GM18870 (cell line): Measurements from ENCODE around the gene PIK3C2A.
"Not testable (repeated sequence)": the region's sequence is repeated elsewhere in the genome, so short reads cannot be mapped to it uniquely, and the experiment has no call there.

Experiments
- ATAC-seq: cut with Tn5 transposase; IDR thresholded peaks from one replicate; pipeline ENCODE4 v1.9.1; 2021; ENCODE audit warnings: moderate library complexity; ENCODE audit not compliant: unreplicated experiment

The PIK3C2A gene, protein sequence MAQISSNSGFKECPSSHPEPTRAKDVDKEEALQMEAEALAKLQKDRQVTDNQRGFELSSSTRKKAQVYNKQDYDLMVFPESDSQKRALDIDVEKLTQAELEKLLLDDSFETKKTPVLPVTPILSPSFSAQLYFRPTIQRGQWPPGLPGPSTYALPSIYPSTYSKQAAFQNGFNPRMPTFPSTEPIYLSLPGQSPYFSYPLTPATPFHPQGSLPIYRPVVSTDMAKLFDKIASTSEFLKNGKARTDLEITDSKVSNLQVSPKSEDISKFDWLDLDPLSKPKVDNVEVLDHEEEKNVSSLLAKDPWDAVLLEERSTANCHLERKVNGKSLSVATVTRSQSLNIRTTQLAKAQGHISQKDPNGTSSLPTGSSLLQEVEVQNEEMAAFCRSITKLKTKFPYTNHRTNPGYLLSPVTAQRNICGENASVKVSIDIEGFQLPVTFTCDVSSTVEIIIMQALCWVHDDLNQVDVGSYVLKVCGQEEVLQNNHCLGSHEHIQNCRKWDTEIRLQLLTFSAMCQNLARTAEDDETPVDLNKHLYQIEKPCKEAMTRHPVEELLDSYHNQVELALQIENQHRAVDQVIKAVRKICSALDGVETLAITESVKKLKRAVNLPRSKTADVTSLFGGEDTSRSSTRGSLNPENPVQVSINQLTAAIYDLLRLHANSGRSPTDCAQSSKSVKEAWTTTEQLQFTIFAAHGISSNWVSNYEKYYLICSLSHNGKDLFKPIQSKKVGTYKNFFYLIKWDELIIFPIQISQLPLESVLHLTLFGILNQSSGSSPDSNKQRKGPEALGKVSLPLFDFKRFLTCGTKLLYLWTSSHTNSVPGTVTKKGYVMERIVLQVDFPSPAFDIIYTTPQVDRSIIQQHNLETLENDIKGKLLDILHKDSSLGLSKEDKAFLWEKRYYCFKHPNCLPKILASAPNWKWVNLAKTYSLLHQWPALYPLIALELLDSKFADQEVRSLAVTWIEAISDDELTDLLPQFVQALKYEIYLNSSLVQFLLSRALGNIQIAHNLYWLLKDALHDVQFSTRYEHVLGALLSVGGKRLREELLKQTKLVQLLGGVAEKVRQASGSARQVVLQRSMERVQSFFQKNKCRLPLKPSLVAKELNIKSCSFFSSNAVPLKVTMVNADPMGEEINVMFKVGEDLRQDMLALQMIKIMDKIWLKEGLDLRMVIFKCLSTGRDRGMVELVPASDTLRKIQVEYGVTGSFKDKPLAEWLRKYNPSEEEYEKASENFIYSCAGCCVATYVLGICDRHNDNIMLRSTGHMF (N-terminal part only)

GRCh38 chr11:17207317-17208256, at the start of gene PIK3C2A:
Gene PIK3C2A (minus strand): TSS chr11:17207986. CDS start chr11:17169741, 38,245 bp downstream.
- peak; percentile 85 for ATAC-seq

DNA sequence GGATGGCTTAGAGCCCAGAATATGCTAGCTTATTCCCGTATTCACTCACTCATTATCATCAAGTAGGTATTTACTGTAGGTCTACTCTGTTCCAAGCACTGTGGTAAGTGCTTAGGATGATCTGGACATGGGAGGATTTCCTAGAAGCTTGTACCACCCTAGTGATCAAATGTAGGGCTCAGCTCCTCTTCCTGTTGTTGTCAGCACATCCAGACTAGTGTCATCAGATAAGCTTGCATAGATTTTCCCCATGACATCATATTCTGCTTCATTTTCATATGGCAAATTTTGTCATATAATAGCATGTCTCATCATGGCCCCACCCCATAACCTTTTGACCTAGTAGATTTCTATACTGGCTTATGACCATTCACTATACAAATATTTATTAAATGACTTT, 49.4 kb upstream of the PIK3C2A start:
- ATAC-seq, result no peak

- no peak for ATAC-seq
Measured at GRCh38 chr11:17256512-17256911, 48.7 kb upstream of the PIK3C2A start.

DNA sequence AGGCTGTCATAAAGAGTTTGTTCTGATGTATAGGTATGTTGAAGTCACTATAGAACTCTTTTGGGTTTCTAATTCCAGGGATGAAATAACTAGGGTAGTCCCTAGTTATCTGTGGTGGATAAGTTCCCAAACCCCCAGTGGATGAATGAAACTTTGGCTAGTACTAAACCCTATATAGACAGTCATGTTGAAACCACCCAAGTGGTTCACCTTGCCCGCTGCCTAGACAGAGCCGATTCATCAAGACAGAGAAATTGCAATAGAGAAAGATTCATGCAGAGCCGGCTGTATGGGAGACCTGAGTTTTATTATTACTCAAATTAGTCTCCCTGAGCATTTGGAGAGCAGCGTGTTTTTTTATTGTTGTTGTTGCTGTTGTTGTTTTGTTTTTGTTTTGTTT, 44.9 kb upstream of the PIK3C2A start:
- no peak for ATAC-seq

DNA sequence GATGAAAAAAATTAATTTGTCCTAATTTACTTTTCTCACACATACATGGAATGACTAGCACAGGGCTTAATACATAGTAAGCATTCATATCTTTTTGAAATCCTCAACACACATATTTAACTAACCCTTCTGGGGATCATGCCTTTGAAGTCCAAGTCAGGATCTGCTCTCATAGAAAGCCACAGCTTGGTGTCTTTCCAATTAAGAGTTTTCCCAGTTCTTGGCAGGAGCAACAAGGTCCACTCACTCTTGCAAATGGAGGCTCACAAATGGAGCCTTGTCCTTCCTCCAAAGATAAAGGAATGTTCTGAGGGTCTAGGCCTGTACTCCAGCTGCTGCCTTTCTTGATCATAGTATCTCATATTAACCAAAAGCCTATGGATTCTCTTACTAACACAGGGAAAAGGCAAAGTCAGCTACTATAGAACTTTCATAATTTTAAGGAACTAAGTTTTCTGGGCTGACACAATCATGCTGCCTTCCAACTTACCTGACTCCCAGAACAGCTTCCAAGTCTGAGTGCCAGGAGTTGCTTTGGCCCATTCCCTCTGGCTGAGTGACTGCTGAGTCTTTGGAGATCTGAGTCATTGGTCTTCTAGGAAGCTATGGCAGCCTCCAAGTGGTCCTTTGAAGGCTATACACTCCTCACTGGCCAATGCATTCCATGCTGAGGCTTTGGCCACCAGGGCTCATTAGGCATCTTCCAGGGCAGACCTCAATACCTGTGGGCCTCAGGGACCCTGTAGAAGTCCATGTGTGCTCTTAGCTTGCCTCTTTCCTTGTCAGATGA, 43.0 kb upstream of the PIK3C2A start:
- no peak for ATAC-seq

- ATAC-seq, result peak; percentile 98
Measured at GRCh38 chr11:17244046-17244445, 36.3 kb upstream of the PIK3C2A start.

DNA sequence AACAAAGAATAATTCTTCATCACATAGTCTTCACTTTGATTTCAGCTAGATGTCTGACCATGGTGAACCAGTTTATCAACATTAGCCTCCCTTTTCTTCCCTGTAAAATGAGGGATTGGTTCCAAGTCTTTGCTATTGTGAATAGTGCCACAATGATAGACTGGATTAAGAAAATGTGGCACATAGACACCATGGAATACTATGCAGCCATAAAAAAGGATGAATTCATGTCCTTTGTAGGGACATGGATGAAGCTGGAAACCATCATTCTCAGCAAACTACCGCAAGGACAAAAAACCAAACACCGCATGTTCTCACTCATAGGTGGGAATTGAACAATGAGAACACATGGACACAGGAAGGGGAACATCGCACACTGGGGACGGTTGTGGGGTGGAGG, 35.2 kb upstream of the PIK3C2A start:
- not testable (repeated sequence) for ATAC-seq

GRCh38 chr11:17240780-17241179, 33.0 kb upstream of the PIK3C2A start:
- no peak for ATAC-seq

- not testable (repeated sequence) for ATAC-seq
Measured at GRCh38 chr11:17239927-17240326, 32.1 kb upstream of the PIK3C2A start.

- no peak for ATAC-seq
Measured at GRCh38 chr11:17238377-17238776, 30.6 kb upstream of the PIK3C2A start.

DNA sequence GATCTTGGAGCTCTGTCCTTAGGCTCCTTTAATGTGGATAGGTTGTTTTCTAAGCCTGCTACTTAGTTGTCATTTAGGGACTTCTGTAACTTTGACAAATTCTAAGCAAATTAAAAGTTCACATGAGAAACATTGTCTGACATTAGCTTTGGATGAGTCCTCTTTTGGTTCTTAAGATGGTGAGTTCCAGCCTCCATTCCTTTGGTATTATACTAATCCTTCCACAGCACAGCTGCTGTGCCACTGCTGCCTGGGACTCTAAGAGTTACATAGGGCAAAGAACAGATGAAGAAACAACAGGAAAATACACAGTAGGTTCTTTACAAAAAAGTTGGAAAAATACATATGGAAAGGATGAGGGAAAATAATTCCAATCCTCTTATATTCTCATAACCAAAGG, 25.3 kb upstream of the PIK3C2A start:
- ATAC-seq, result no peak

DNA sequence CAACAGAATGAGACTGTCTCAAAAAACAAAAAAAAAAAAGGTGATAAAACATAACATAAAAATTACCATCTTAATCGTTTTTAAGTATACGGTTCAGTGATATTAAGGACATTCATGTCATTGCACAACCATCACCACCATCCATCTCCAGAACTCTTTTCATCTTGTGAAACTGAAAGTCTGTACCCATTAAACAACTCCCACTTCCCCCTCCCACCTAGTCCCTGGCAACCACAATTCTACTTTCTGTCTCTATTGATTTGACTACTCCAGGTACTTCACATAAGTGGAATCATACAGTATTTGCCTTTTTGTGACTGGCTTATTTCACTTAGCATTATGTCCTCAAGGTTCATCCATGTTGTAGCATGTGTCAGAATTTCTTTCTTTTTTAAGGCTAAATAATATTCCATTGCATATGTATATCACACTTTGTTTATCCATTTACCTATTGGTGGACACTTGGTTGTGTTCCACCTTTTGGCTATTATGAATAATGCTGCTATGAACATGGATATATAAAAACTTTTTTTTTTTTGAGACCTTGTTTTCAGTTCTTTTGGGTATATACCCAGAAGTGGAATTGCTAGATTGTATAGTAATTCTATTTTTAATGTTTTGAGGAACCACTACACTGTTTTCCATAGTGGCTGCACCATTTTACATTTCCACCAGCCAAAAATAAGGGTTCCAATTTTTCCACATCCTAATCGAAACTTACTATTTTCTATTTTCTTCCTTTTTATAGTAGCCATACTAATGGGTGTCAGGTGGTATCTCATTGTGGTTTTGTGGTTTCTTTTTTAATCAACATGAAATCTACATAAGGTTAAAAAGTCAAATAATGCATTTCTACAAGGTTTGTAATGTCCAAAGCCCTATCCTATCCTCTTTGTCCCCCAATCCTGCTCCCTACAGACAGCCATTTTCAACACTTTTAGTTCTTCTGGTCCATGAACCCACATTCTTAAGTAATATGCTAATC, 23.4 kb upstream of the PIK3C2A start:
- ATAC-seq, result peak; percentile 97

DNA sequence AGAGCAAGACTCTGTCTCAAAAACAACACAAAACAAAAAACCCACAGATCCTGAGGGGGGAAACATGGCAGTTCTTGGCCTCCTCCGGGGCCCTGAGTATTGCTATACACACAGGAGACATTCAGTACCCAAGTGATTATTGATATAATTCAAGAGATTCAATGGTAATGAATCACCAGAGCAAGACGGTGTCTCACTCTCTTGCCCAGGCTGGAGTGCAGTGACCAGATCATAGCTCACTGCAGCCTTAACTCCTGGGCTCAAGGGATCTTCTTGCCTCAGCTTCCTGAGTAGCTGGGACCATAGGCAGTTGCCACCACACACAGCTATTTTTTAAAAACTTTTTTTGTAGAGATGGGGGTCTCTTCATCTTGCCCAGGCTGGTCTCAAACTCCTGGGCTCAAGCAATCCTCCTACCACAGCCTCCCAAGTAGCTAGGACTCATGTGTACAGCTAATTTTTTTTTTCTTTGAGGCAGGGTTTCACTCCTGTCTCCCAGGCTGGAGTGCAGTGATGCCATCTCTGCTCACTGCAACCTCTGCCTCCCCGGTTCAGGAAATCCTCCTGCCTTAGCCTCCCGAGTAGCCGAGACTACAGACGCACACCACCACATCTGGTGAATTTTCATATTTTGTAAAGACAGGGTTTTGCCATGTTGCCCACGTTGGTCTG, 21.8 kb upstream of the PIK3C2A start:
- ATAC-seq, result no peak

DNA sequence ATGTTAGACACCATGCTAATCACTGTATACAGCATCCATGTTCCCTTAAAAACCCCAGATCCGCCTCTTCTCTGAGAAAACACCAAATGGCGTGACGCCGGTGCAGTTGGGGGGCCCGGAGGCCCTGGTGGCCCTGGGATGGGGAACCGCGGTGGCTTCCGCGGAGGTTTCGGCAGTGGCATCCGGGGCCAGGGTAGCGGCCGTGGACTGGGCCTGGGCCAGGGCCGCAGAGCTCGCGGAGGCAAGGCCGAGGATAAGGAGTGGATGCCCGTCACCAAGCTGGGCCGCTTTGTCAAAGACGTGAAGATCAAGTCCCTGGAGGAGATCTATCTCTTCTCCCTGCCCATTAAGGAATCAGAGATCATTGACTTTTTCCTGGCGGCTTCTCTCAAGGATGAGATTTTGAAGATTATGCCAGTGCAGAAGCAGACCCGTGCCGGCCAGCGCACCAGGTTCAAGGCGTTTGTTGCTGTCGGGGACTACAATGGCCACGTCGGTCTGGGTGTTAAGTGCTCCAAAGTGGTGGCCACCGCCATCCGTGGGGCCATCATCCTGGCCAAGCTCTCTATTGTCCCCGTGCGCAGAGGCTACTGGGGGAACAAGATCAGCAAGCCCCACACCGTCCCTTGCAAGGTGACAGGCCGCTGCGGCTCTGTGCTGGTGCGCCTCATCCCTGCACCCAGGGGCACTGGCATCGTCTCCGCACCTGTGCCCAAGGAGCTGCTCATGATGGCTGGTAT, 20.6 kb upstream of the PIK3C2A start:
- ATAC-seq, result not testable (repeated sequence)

DNA sequence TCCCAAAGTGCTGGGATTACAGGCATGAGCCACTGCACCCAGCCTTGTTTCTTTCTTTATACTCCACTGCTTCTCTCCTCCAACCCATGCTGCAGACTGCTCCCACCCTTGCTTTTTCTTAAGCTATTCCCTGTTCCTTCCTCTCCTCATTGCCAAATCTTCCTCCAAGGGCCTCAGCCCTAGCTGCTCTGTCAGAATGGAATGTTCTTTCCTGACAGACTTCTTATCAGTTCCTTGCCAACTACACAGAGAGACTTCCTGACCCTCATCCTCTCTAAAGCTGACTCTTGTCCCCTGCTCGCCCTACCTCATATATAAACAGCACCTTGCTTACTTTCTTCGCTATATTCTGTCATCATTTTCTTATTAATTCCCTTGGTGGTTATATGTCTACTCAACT, 16.9 kb upstream of the PIK3C2A start:
- ATAC-seq, result no peak

- no peak for ATAC-seq
Measured at GRCh38 chr11:17221968-17222367, 14.2 kb upstream of the PIK3C2A start.

DNA sequence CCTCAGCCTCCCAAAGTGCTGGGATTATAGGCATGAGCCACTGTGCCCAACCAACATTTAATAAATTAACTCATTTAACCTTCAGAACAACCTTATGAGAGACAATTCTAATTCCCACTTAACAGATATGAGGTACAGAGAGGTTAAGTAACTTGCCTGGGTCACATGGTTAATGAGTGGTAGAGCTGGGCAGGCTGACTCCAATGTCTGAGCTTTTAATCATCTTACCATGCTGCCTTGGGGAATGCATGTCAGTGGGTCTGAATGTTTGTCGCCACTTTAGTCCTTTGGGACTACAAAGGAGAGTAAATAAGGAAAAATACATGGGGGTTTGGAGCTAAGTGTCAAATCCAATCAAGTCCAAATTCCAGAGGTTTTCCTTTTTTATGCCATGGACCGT, 11.2 kb upstream of the PIK3C2A start:
- ATAC-seq, result no peak
